ENCODE data around the gene GHRH. TPM values are rescaled to one million over a fixed set of nuclear protein-coding genes. Genes with fewer than 3 reads are reported as not detected.

Gene GHRH
- total RNA-seq, 1 donor from 2014 or later = not detected

DNA sequence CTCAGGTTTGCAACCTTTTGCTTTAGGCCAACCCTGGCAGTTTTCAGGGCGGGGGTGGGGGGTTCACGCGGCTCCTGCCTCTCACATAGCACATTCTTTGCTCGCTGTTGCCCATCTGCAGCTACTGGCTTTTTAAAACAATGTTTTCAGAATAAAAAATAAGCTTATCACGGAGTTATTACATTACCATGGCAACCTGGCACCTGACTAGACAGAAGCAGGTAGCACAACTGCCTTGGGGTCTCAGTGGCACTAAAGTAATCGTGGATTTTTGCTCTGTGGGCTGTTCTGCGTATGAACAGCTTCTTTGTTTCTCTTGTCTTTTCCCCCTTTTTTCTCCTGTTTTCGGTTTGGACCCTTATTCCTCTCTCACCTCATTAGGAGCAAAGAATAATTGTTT lies 18.8 kb upstream of the GHRH start:
- no peaks in the 10 kb centered on the region for H3K27me3 Mint-ChIP-seq (ENCODE audit: low read depth)
- no peaks in the 10 kb centered on the region for H3K9me3 Mint-ChIP-seq
- H3K27ac Mint-ChIP-seq = peak overlapping the region; percentile 61
- no peaks in the 10 kb centered on the region for H3K36me3 Mint-ChIP-seq
- TF ChIP-seq, protein P1, sequence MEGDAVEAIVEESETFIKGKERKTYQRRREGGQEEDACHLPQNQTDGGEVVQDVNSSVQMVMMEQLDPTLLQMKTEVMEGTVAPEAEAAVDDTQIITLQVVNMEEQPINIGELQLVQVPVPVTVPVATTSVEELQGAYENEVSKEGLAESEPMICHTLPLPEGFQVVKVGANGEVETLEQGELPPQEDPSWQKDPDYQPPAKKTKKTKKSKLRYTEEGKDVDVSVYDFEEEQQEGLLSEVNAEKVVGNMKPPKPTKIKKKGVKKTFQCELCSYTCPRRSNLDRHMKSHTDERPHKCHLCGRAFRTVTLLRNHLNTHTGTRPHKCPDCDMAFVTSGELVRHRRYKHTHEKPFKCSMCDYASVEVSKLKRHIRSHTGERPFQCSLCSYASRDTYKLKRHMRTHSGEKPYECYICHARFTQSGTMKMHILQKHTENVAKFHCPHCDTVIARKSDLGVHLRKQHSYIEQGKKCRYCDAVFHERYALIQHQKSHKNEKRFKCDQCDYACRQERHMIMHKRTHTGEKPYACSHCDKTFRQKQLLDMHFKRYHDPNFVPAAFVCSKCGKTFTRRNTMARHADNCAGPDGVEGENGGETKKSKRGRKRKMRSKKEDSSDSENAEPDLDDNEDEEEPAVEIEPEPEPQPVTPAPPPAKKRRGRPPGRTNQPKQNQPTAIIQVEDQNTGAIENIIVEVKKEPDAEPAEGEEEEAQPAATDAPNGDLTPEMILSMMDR (IDR thresholded peaks at IDR 0.05; ENCODE audit: unreplicated experiment) = no peak
- peaks cover 33% of the 10 kb centered on the region for H3K4me1 Mint-ChIP-seq
- no peak for DNase-seq (ENCODE audit: low spot score in 2 of 2, unreplicated experiment in 2 of 2)
- H3K4me3 Mint-ChIP-seq = no peak overlapping the region

DNA sequence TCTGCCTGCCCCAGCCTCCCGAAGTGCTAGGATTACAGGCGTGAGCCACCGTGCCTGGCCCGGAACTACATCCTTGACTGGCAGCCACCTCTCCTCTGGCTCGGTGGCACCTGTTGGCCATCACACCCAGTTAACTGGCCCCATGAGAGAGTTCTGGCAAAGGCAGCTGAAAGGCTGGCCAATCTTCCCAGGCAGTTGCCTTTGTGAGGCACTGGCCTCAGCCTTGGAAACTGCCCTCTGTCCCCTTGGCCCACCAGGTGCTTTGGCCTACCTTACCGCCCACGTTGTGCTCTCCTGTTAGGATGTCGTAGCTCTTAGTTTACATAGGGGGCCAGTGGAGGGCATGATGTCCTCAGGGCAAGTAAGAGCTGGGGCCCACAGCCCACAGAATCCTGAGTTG lies 18.2 kb upstream of the GHRH start:
- TF ChIP-seq, protein P1 (IDR thresholded peaks at IDR 0.05; ENCODE audit: unreplicated experiment) = no peak
- H3K9me3 Mint-ChIP-seq = no peaks in the 10 kb centered on the region
- no peaks in the 10 kb centered on the region for H3K27me3 Mint-ChIP-seq (ENCODE audit: low read depth)
- H3K36me3 Mint-ChIP-seq = no peaks in the 10 kb centered on the region
- H3K4me1 Mint-ChIP-seq = peaks cover 38% of the 10 kb centered on the region
- no peak overlapping the region for H3K4me3 Mint-ChIP-seq
- H3K27ac Mint-ChIP-seq = no peak overlapping the region
- DNase-seq (ENCODE audit: low spot score in 2 of 2, unreplicated experiment in 2 of 2) = no peak

DNA sequence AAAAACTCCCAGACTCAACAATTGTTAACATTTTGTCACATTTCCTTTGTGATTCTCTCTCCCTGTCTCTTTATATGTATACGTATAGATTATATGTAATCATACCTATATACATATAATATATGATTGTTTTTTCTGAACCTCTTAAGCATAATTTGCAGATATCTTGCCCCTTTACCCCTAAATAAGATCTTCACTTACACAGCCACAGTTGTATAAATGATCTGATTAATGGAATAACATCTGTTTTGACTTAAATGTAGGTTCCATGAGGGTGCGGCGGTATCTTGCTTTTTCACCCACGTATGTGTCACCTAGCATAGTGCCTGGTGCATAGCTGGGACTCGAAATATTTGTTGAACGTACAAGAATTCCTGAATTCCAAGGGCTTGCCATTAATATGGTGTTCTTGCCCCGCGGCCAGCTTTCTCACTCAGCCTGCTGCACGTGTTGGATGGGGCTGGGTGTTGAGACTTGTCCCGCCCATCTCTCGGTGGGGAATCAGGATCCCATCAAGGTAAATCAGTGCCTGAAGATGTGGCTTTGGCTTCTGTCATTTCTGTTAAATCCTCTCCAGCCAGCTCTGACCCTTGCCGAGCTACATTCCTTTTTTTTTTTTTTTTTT lies 17.5 kb upstream of the GHRH start:
- H3K4me1 Mint-ChIP-seq = peaks cover 41% of the 10 kb centered on the region
- no peaks in the 10 kb centered on the region for H3K36me3 Mint-ChIP-seq
- no peaks in the 10 kb centered on the region for H3K27me3 Mint-ChIP-seq (ENCODE audit: low read depth)
- no peak overlapping the region for H3K4me3 Mint-ChIP-seq
- H3K27ac Mint-ChIP-seq = peak overlapping the region; percentile 77
- H3K9me3 Mint-ChIP-seq = no peaks in the 10 kb centered on the region
- peak in 1 of 2 experiments; percentile 59 for DNase-seq (ENCODE audit: low spot score in 2 of 2, unreplicated experiment in 2 of 2)
- TF ChIP-seq, protein P1 (IDR thresholded peaks at IDR 0.05; ENCODE audit: unreplicated experiment) = no peak

DNA sequence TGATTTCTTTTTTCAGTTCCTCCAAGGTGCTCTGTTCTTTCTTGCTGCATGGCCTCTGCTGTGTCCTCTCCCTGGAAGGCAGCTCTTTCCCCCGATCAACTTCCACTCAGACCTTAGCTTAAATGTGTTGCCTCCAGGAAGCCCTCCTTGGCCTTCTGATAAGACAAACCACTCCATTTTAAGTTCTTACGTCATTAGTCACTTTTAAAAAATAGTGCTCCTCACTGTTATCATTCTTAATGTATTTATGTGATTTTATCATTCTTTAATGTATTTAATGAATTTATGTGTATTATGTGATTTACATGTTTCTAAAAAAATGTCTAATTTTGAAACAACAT lies 15.6 kb upstream of the GHRH start:
- no peak for DNase-seq (ENCODE audit: low spot score in 2 of 2, unreplicated experiment in 2 of 2)
- TF ChIP-seq, protein P1 (IDR thresholded peaks at IDR 0.05; ENCODE audit: unreplicated experiment) = no peak
- Mint-ChIP-seq H3K4me1 (peaks cover 34% of the 10 kb centered on the region), H3K27ac (peak overlapping the region; percentile 28), H3K36me3 (no peaks in the 10 kb centered on the region), H3K4me3 (no peak overlapping the region), H3K27me3 (ENCODE audit: low read depth) (no peaks in the 10 kb centered on the region), H3K9me3 (no peaks in the 10 kb centered on the region)

DNA sequence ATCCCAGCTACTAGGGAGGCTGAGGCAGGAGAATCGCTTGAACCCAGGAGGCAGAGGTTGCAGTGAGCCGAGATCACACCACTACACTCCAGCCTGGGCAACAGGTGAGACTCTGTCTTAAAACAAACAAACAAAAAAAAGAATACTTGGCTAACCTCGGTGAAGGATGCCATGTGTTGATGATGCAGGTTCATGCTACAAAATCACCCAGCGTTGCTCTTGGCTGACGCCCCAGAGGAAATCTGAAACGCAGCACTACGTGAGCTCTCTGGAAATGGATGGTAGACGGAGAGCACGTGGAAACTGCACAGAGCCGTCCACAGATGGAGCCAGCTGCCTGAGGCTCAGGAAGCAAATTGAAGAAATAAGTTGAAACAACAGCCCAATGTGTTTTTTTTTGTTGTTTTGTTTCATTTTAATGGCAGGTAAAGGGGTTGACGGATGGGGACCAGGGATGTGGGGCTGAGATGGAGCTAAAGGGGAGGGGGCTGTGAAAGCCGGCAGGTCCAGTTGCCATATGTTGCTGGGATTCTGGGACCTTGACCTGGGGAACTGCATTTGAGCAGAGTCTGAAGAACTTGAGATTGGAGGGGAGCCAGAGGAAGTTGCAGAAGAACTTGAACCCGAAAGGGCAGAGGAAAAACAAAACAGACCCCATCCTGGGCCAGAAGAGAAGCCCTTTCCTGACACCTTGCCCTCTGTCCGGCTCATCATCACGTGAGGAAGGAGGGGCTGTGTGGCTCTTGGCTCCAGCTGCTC lies 15.1 kb upstream of the GHRH start:
- H3K36me3 Mint-ChIP-seq = no peaks in the 10 kb centered on the region
- TF ChIP-seq, protein P1 (IDR thresholded peaks at IDR 0.05; ENCODE audit: unreplicated experiment) = no peak
- DNase-seq (ENCODE audit: low spot score in 2 of 2, unreplicated experiment in 2 of 2) = no peak
- H3K4me1 Mint-ChIP-seq = peaks cover 34% of the 10 kb centered on the region
- peak overlapping the region; percentile 70 for H3K27ac Mint-ChIP-seq
- no peaks in the 10 kb centered on the region for H3K9me3 Mint-ChIP-seq
- H3K4me3 Mint-ChIP-seq = no peak overlapping the region
- H3K27me3 Mint-ChIP-seq (ENCODE audit: low read depth) = no peaks in the 10 kb centered on the region

Data from mesothelial cell of epicardium (in vitro differentiated cells).